Measurements from ENCODE around the gene TFIP11.

The TFIP11 gene

GRCh38 chr22:26476705-26477340, 35.5 kb downstream of the TFIP11 start:
- no peak for DNase-seq

- no peak for DNase-seq
Measured at GRCh38 chr22:26474682-26475081, 37.6 kb downstream of the TFIP11 start.

GRCh38 chr22:26471522-26471921, 40.8 kb downstream of the TFIP11 start:
- no peak for DNase-seq

GRCh38 chr22:26470807-26471206, 41.5 kb downstream of the TFIP11 start:
- DNase-seq: no peak

- DNase-seq: no peak
Measured at GRCh38 chr22:26466196-26466595, 46.1 kb downstream of the TFIP11 start.

GRCh38 chr22:26464312-26464711, 48.0 kb downstream of the TFIP11 start:
- DNase-seq: no peak

- DNase-seq: no peak
Measured at GRCh38 chr22:26463688-26464087, 48.6 kb downstream of the TFIP11 start.

- no peak for DNase-seq
Measured at GRCh38 chr22:26463101-26463661, 49.1 kb downstream of the TFIP11 start.

GRCh38 chr22:26462641-26463040, 49.6 kb downstream of the TFIP11 start:
- no peak for DNase-seq

GRCh38 chr22:26462051-26462450, 50.2 kb downstream of the TFIP11 start:
- DNase-seq: no peak

GRCh38 chr22:26461188-26461810, 51.0 kb downstream of the TFIP11 start:
- peak in 1 of 2 donors; percentile 34 for DNase-seq

GRCh38 chr22:26460202-26460601, 52.1 kb downstream of the TFIP11 start:
- DNase-seq: no peak

GRCh38 chr22:26457661-26458272, 54.5 kb downstream of the TFIP11 start:
- DNase-seq: no peak

GRCh38 chr22:26453812-26454500, 58.3 kb downstream of the TFIP11 start:
- DNase-seq: no peak

GRCh38 chr22:26453216-26453615, 59.1 kb downstream of the TFIP11 start:
- no peak for DNase-seq

GRCh38 chr22:26452236-26453016, 59.8 kb downstream of the TFIP11 start:
- DNase-seq: no peak

GRCh38 chr22:26450453-26451185, 61.7 kb downstream of the TFIP11 start:
- no peak for DNase-seq

GRCh38 chr22:26448941-26449340, 63.3 kb downstream of the TFIP11 start:
- no peak for DNase-seq

GRCh38 chr22:26448334-26448733, 63.9 kb downstream of the TFIP11 start:
- DNase-seq: no peak

- no peak for DNase-seq
Measured at GRCh38 chr22:26447584-26448329, 64.5 kb downstream of the TFIP11 start.

Measured in CD4-positive, alpha-beta T cell treated with Interferon alpha-2 for 1 hour (primary cell).